ENCODE data around the gene FBN3. TPM values are rescaled to one million over a fixed set of nuclear protein-coding genes. Genes with fewer than 3 reads are reported as not detected.

Gene FBN3
- total RNA-seq, 1 experiment from 2014 or later: 0.10 TPM

GRCh38 chr19:8127311-8127710 lies 22.1 kb downstream of the FBN3 start:
- BruUV-seq (replicated peaks): no TSS peak
- POLR2A ChIA-PET: no interaction called here
- ATAC-seq: no peak
- TF ChIP-seq POLR2AphosphoS5 (IDR thresholded peaks at IDR 0.05; ENCODE audit: low read depth, low read length) (no peak), SIN3A (IDR thresholded peaks at IDR 0.05; ENCODE audit: borderline replicate concordance, insufficient read depth, low read depth, low read length) (no peak), TCF7L2 (IDR thresholded peaks at IDR 0.05; ENCODE audit: low read depth, low read length) (no peak), REST (IDR thresholded peaks at IDR 0.05; ENCODE audit: insufficient read depth in 1 of 2, low read depth in 2 of 2, low read length in 1 of 2) (no peak), CTCF (IDR thresholded peaks at IDR 0.05) (no peak)
- Histone ChIP-seq H3K4me3 (ENCODE audit: low read depth in 2 of 2, low read length in 2 of 2) (no peak overlapping the region), H3K27me3 (ENCODE audit: control insufficient read depth, insufficient read depth, low read length) (no peaks in the 10 kb centered on the region), H3K27ac (ENCODE audit: low read length) (no peak overlapping the region), H3K36me3 (ENCODE audit: control insufficient read depth, insufficient read depth, low read length) (no peaks in the 10 kb centered on the region), H3K9me3 (ENCODE audit: control insufficient read depth, insufficient read depth, low read depth, low read length) (no peaks in the 10 kb centered on the region), H3K4me1 (ENCODE audit: control insufficient read depth, insufficient read depth, low read length) (no peaks in the 10 kb centered on the region)
- no peak for DNase-seq (ENCODE audit: low read depth, low spot score)
- CTCF ChIA-PET: no interaction called here
- intact Hi-C loops (cut with micrococcal nuclease; ENCODE audit: unreplicated experiment) (no loop called here), in situ Hi-C loops (cut with HindIII; ENCODE audit: low pct_unique_long_range_greater_than_20kb, low sequenced_read_pairs) (no loop called here)

GRCh38 chr19:8126511-8126910 lies 22.9 kb downstream of the FBN3 start:
- ATAC-seq: no peak
- Histone ChIP-seq H3K4me1 (ENCODE audit: control insufficient read depth, insufficient read depth, low read length) (no peaks in the 10 kb centered on the region), H3K4me3 (ENCODE audit: low read depth in 2 of 2, low read length in 2 of 2) (no peak overlapping the region), H3K27ac (ENCODE audit: low read length) (no peak overlapping the region), H3K27me3 (ENCODE audit: control insufficient read depth, insufficient read depth, low read length) (no peaks in the 10 kb centered on the region), H3K9me3 (ENCODE audit: control insufficient read depth, insufficient read depth, low read depth, low read length) (no peaks in the 10 kb centered on the region), H3K36me3 (ENCODE audit: control insufficient read depth, insufficient read depth, low read length) (no peaks in the 10 kb centered on the region)
- intact Hi-C loops (cut with micrococcal nuclease; ENCODE audit: unreplicated experiment): no loop called here
- BruUV-seq (replicated peaks): no TSS peak
- in situ Hi-C loops (cut with HindIII; ENCODE audit: low pct_unique_long_range_greater_than_20kb, low sequenced_read_pairs): no loop called here
- ChIA-PET CTCF (no interaction called here), POLR2A (no interaction called here)
- TF ChIP-seq POLR2AphosphoS5 (IDR thresholded peaks at IDR 0.05; ENCODE audit: low read depth, low read length) (no peak), SIN3A (IDR thresholded peaks at IDR 0.05; ENCODE audit: borderline replicate concordance, insufficient read depth, low read depth, low read length) (no peak), CTCF (IDR thresholded peaks at IDR 0.05) (no peak), TCF7L2 (IDR thresholded peaks at IDR 0.05; ENCODE audit: low read depth, low read length) (no peak), REST (IDR thresholded peaks at IDR 0.05; ENCODE audit: insufficient read depth in 1 of 2, low read depth in 2 of 2, low read length in 1 of 2) (no peak)
- DNase-seq (ENCODE audit: low read depth, low spot score): no peak

Data from Panc1 (cell line).